Subcutaneous adipose tissue (tissue), 4 donors: ENCODE measurements around the gene EGFR. TPM values are rescaled to one million over a fixed set of nuclear protein-coding genes. Genes with fewer than 3 reads are reported as not detected.

ENCODE experiments used
- CTCF ChIP-seq: fragments of 450-650 bp; IDR thresholded peaks from one replicate; pipeline ENCODE4 v1.5.1; 2016; ENCODE audit warnings: low read depth, mild to moderate bottlenecking, control low read depth, antibody characterized with exemption, moderate library complexity
- total RNA-seq, 4 donors: library from RNA; depleted of rRNA; stranded (reverse); fragments of >200 nt; gene quantifications; one replicate each; pipeline ENCODE4 v1.1.0, GENCODE V29; 2016

EGFR gene
- total RNA-seq, 4 donors from 2014 or later = 84.0 to 132 (median 102) TPM

DNA sequence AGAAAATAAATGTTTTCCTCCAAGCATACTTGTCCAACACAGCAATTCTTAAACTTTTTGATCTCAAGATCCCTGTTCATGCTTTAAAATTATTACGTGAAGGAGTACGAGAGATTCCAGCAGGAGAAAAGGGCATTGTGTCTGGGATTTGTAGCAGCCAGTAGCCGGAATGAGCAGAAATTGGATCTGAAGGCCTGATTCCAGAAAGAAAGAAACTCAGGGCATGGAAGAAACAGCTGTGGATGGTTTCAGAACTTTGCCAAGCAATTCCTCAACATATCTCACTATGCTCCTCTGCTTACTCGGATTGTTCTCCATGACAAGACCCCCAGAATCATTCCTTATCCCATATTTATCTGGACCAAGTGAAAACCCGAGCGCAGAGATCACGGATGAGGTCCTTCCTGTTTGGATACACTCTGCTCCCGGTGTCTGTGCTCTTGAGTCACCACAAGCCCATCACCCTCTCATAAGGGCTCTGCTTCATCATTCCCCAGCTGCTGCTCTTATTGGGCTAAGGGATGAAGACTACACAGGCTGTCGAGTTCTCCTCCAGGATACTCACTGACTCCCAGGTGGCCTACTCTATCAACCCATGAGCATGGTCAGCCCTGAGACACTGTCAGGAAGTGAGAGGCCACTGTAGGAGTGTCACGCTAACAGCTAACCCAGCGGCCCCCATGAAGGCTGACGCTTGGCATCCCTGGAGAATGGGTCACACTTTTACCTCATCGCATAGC, 225.4 kb downstream of the EGFR start:
- no peak for TF ChIP-seq CTCF

GRCh38 chr7:55245271-55245723, 226.5 kb downstream of the EGFR start:
- TF ChIP-seq CTCF = no peak

DNA sequence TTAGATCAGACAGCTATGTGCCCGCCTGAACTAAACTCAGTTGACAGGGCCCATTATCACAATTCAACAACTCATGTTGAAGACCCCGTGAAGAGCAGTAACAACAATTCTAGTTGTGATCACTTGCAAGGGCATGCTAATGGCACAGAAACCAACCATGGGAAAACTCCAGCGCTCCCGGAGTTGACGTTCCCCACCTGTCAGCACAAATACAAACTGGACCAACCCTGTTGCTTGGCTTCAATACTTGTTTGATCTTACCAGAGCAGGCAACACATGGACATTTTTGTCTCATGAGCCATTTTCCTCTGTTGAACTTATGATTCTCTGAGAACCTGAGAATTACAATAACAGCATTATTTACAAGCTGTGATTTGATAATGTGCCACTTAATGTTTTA, 227.4 kb downstream of the EGFR start:
- TF ChIP-seq CTCF = no peak

GRCh38 chr7:55247428-55247827, 228.6 kb downstream of the EGFR start:
- no peak for TF ChIP-seq CTCF

GRCh38 chr7:55248526-55248925, 229.7 kb downstream of the EGFR start:
- TF ChIP-seq CTCF = no peak

- TF ChIP-seq CTCF = no peak
These were observed 230.5 kb downstream of the EGFR start for GRCh38 chr7:55249332-55249731.

- no peak for TF ChIP-seq CTCF
These were observed 231.5 kb downstream of the EGFR start for GRCh38 chr7:55250313-55250712.
